Measurements from ENCODE around the gene NIPBL. TPM values are rescaled to one million over a fixed set of nuclear protein-coding genes. Genes with fewer than 3 reads are reported as not detected.
A peak's percentile ranks its signal among the peaks of the same experiment; 100 is the strongest.

The NIPBL gene
- total and polyA plus RNA-seq, 10 of the 15 experiments (the other 5 are each of a cell fraction or from before 2014, with no cell fraction given), result 10.4 to 50.4 (median 20.2) TPM

DNA sequence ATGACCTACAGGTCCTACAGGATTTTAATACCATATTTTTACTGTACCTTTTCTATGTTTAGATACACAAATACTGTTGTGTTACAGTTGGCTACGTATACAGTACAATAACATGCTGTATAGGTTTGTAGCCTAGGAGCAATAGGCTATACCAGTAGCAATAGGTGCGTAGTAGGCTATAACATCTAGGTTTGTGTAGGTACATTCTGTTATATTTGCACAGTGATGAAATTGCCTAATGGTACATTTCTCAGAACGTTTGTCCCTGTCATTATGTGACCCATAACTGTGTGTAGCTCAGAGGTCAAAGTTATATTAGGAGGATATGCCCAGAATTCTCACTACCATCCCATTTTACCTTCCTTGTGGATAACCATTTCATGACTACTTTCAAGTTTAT lies 59.7 kb downstream of the NIPBL start:
- H3K4me1 ChIP-seq (ENCODE audit: control insufficient read depth, insufficient read depth, low read length), result no peaks in the 10 kb centered on the region
- 69% methylated on average over 3 of the region's 3 CpGs for WGBS (ENCODE audit: insufficient coverage, insufficient replicate concordance, low lambda C conversion rate, missing lambda C conversion rate)
- POLR2A ChIA-PET, result interaction anchor here (0.5 kb wide), 1 partner anchor 465 kb away, joined by 4 read pairs; no protein-coding TSS in a partner anchor
- ATAC-seq, result no peak
- no peaks in the 10 kb centered on the region for H3K27me3 ChIP-seq (replicated peaks in 1 of 2; ENCODE audit: control insufficient read depth in 2 of 2, insufficient read depth in 2 of 2, low read length in 1 of 2)
- no peak overlapping the region for H3K9ac ChIP-seq (ENCODE audit: control insufficient read depth, insufficient read depth, low read length)
- H4K20me1 ChIP-seq (ENCODE audit: control insufficient read depth, insufficient read depth), result no peaks in the 10 kb centered on the region
- SMC1A ChIA-PET (ENCODE audit: uncharacterized antibody, unreplicated experiment), result interaction anchor here (1.3 kb wide), 1 partner anchor 11 kb away, joined by 3 read pairs; no protein-coding TSS in a partner anchor
- no peak for DNase-seq (ENCODE audit: low read depth, low spot score)
- BruUV-seq (replicated peaks), result no TSS peak
- H3K79me2 ChIP-seq (ENCODE audit: control insufficient read depth, insufficient read depth, low read length), result peaks cover 90% of the 10 kb centered on the region
- RAD21 ChIA-PET (ENCODE audit: unreplicated experiment), result no interaction called here
- CTCF ChIA-PET, result no interaction called here
- in situ Hi-C loops (cut with MboI), result no loop called here
- H3K9me3 ChIP-seq (replicated peaks; ENCODE audit: control insufficient read depth, insufficient read depth, low read length), result no peaks in the 10 kb centered on the region; the same call in 1 of the 3 replicates
- intact Hi-C loops (cut with micrococcal nuclease; ENCODE audit: unreplicated experiment), result no loop called here
- no peak overlapping the region for H2AFZ ChIP-seq (ENCODE audit: control insufficient read depth, low read depth, low read length)
- H3K4me3 ChIP-seq, result no peak overlapping the region
- peak; percentile 31 for FAIRE-seq
- H3K27ac ChIP-seq (ENCODE audit: control insufficient read depth, insufficient read depth), result no peak overlapping the region
- no peaks in the 10 kb centered on the region for H3K36me3 ChIP-seq (ENCODE audit: control insufficient read depth in 2 of 2, insufficient read depth in 2 of 2, low read length in 1 of 2)
- no peak overlapping the region for H3K4me2 ChIP-seq (ENCODE audit: control insufficient read depth, insufficient read depth)
- no peak for TF ChIP-seq SMARCA5 (IDR thresholded peaks at IDR 0.05)
- TF ChIP-seq RELA (IDR thresholded peaks at IDR 0.05; ENCODE audit: borderline replicate concordance, partially characterized antibody), result no peak
- TF ChIP-seq STAT3 (IDR thresholded peaks at IDR 0.05; ENCODE audit: low read depth, low read length), result no peak
- TF ChIP-seq FOXM1 (IDR thresholded peaks at IDR 0.05; ENCODE audit: low read depth, low read length), result no peak
- no peak for TF ChIP-seq CREB1 (IDR thresholded peaks at IDR 0.05; ENCODE audit: low read depth)
- no peak for TF ChIP-seq RFX5 (IDR thresholded peaks at IDR 0.05; ENCODE audit: low read depth, low read length)
- TF ChIP-seq, protein P1, sequence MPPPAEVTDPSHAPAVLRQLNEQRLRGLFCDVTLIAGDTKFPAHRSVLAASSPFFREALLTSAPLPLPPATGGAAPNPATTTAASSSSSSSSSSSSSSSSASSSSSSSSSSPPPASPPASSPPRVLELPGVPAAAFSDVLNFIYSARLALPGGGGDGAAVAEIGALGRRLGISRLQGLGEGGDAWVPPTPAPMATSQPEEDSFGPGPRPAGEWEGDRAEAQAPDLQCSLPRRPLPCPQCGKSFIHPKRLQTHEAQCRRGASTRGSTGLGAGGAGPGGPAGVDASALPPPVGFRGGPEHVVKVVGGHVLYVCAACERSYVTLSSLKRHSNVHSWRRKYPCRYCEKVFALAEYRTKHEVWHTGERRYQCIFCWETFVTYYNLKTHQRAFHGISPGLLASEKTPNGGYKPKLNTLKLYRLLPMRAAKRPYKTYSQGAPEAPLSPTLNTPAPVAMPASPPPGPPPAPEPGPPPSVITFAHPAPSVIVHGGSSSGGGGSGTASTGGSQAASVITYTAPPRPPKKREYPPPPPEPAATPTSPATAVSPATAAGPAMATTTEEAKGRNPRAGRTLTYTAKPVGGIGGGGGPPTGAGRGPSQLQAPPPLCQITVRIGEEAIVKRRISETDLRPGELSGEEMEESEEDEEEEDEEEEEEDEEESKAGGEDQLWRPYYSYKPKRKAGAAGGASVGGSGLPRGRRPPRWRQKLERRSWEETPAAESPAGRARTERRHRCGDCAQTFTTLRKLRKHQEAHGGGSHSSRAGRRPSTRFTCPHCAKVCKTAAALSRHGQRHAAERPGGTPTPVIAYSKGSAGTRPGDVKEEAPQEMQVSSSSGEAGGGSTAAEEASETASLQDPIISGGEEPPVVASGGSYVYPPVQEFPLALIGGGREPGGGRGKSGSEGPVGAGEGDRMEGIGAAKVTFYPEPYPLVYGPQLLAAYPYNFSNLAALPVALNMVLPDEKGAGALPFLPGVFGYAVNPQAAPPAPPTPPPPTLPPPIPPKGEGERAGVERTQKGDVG (CRISPR knock-in tag; IDR thresholded peaks at IDR 0.05), result no peak
- TF ChIP-seq SUZ12 (IDR thresholded peaks at IDR 0.05; ENCODE audit: unreplicated experiment), result no peak
- TF ChIP-seq MYC (IDR thresholded peaks at IDR 0.05; ENCODE audit: insufficient read depth, insufficient read length, insufficient replicate concordance, low read length, severe bottlenecking), result no peak
- no peak for TF ChIP-seq BHLHE40 (IDR thresholded peaks at IDR 0.05; ENCODE audit: borderline replicate concordance in 1 of 2, low read depth in 2 of 2, low read length in 1 of 2)
- no peak for TF ChIP-seq MEF2A (IDR thresholded peaks at IDR 0.05; ENCODE audit: insufficient read depth, low read depth, low read length)
- no peak for TF ChIP-seq CHD2 (IDR thresholded peaks at IDR 0.05; ENCODE audit: borderline replicate concordance, low read depth, low read length)
- TF ChIP-seq ETV6 (conservative IDR thresholded peaks at IDR 0.05 in 1 of 2, IDR thresholded peaks at IDR 0.05 in 1 of 2; ENCODE audit: borderline replicate concordance in 1 of 2, low read depth in 1 of 2), result no peak
- no peak for TF ChIP-seq NR2C2 (IDR thresholded peaks at IDR 0.05; ENCODE audit: borderline replicate concordance, control insufficient read depth, insufficient read length, low read depth)
- TF ChIP-seq CBX5 (IDR thresholded peaks at IDR 0.05; ENCODE audit: low read depth), result no peak
- TF ChIP-seq, protein P2, sequence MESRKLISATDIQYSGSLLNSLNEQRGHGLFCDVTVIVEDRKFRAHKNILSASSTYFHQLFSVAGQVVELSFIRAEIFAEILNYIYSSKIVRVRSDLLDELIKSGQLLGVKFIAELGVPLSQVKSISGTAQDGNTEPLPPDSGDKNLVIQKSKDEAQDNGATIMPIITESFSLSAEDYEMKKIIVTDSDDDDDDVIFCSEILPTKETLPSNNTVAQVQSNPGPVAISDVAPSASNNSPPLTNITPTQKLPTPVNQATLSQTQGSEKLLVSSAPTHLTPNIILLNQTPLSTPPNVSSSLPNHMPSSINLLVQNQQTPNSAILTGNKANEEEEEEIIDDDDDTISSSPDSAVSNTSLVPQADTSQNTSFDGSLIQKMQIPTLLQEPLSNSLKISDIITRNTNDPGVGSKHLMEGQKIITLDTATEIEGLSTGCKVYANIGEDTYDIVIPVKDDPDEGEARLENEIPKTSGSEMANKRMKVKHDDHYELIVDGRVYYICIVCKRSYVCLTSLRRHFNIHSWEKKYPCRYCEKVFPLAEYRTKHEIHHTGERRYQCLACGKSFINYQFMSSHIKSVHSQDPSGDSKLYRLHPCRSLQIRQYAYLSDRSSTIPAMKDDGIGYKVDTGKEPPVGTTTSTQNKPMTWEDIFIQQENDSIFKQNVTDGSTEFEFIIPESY (IDR thresholded peaks at IDR 0.05), result no peak
- no peak for TF ChIP-seq SMC3 (IDR thresholded peaks at IDR 0.05; ENCODE audit: borderline replicate concordance, low read length)
- TF ChIP-seq MTA2 (IDR thresholded peaks at IDR 0.05; ENCODE audit: low read depth), result no peak
- TF ChIP-seq ZNF384 (IDR thresholded peaks at IDR 0.05; ENCODE audit: borderline replicate concordance, low read depth, low read length), result no peak
